Head of caudate nucleus (tissue), 42 donors: Measurements from ENCODE around the gene IRX4.

Experiments
- DNase-seq, 42 donors: peaks; one replicate each; pipeline versions ENCODE4 v3.0.0 to v3.0.0-alpha.2; 2020 to 2021; ENCODE audit warnings: mixed read lengths in 7 of 42
- intact Hi-C: fragments of 100-400 bp; cut with DNase I; formaldehyde crosslinking; loops from one replicate; pipeline ENCODE4 v1.15.0; 2022

Gene IRX4

DNA sequence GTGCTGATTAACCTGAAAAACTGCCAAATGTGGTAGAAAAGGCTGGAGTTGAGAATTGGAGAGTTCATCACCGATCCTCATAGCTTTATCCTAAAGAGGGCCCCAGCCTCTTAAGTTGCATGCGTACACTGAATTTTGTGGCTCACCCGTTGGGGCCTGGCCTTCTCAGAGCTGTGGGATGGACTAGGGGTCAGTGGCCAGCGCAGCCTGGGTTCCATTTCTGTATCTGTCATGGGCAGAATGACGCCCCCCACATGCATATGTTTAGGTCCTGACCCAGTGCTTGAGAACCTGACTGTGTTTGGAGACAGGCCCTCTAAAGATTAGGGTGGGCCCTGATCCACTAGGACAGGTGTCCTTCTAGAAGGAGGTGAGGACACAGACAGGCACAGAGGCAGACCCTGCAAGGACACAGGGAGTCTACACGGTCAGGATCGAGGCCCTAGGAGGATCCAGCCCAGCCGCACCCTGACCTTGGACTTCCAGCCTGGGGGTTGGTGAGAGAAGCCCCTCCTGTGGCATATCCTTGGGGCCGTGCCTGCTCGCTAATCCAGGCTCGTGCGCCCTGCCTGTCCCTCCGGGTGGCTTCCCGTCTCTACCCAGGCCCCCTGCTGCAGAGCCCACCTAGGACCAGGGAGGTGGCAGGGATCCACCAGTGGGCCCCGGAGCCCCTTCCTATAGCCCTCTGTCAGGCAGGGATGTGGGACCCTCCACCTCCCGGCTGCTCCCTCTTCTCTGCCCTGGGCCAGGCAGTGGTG lies 49.3 kb downstream of the IRX4 start:
- DNase-seq = no peak
- intact Hi-C loops = no loop called here

DNA sequence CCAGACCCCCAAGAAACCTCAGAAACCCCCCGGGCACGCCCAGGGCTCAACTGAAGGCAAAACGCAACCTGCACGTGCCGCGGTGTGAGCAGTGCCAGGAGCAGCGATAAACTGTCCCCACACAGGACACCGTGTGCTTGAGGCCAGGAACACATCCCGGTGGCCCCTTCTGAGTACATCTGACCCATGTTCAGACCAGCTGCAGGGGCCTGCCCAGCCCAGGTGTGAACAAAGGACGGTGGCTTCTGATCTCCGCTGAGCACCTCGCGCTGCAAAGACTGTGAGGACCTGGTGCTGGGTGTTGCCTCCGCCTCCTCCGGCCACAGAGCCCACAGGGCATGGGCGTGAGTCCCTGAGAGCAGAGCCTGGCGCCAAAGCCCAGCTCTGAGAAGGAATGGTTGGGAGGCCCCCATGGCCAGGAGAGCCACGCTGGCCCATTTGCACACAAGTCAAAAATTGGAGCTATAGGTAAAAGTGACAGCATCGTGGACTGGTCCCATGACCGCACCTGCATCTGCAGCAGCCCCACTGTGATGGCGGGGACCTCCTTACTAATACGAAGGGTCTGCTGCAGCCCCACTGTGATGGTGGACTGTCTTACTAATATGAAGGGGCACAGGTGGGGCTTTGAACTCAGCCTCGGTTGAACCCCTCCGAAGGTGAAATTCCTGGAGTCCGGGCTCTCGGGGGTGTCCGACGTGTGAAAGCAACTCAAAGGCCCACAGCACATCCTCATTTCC lies 50.0 kb downstream of the IRX4 start:
- intact Hi-C loops = no loop called here
- no peak for DNase-seq

DNA sequence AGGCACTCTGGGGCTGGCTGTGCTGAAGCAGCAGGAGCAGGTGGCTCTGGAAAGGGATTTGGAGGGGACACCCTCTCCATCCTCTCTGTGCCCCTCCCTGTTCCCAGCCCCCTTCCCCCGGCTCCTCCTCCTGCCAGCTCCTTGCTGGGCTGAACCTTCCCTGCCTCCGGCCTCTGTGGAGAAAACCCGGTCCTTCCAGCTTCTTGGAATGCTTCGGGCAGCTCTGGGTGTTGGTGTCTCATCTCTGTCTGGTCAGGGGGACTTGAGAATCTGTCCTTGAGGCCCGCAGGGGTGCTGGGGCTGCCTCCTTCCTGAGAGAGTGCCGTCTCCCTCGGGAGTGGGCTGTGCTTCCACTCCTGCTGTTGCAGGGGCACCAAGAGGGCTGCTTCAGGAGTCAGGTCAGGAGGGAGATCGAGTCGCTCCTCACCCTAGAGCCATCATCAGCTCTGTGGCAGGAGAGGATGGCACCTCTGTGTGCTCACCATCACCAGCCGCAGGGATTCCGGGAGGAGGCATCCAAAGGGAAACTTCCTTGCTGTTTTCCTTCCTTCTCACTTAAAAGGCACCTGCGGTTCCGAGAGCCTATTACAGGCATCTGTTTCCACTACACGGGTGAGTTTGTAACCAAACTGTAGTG lies 50.9 kb downstream of the IRX4 start:
- intact Hi-C loops = no loop called here
- no peak for DNase-seq

DNA sequence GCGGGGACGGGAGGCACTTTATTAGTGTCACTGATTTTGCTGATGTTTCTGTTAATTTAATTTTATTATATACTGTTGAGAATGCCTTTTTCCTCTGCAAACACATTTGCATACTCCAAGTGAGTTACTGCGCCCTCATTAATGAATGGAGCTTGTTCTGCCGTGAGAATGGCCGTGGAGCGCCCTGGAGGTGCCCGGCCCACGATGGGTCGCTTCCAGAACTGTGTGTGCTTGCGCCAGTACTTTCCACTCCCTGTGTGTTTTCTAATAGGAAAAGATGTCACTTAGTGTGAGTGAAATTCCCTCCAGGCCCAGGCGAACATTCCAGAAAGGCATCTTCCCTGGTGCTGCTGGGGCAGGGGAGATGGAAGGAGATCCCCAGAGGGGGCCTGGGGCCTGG lies 51.5 kb downstream of the IRX4 start:
- DNase-seq = no peak
- intact Hi-C loops = no loop called here

DNA sequence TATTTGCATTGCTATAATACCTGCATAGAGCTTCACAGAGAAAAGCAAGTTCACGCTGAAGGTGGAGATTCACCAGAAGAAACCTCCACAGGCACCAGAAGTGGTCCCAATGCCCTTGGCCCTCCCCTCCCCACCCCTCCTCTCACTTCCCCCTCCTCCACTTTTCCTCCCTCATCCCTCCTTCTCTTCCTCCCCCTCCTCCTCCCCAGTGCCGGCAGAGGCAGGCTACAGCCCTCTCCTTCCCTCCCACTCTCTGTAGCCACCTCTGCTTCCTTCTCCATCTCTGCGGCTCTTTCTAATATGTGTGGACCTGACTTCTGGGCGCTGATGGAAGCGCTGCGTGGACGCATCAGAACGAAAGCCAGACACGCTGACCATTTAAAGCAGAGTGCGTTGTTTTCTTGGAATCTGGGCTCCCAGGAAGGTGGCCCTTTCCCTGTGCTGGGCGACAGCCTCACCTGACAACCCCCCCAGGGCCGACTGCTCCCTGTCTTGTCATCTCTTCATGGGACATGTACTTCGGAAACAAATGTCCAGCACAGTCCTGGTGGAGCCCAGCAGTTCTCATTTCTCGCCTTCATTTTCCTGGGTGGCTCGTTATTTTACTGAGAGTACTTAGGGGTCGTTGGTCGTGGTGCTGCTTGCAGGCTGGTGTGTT lies 52.0 kb downstream of the IRX4 start:
- intact Hi-C loops = no loop called here
- no peak for DNase-seq

DNA sequence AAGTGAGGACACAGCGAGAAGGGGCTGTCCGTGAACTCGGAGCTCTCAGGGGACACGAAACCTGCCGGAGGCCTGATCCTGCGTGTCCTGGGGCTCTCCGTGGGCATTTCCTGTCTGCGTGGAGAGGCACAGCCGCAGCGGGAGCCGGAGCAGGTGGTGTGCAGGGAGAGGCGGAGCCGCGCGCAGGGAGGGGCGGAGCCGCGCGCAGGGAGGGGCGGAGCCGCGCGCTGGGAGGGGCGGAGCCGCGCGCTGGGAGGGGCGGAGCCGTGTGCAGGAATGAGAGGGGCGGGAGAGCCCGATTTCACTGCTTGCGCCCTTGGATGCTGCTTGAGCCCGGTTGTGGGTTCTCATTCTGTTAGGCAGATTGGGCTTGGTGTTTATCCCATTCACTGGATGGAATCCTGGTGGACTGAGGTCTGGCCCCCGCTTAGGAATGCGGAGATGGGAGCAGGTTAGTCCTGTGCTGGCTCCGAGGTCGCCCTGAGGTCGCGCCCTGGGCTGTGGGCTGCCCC lies 54.8 kb downstream of the IRX4 start:
- intact Hi-C loops = no loop called here
- no peak for DNase-seq
